GM23248 (cell line): Measurements from ENCODE around the gene FAM114A2. TPM values are rescaled to one million over a fixed set of nuclear protein-coding genes. Genes with fewer than 3 reads are reported as not detected.

Experiments
- DNase-seq: peaks from one replicate; pipeline ENCODE4 v3.0.0-alpha.2; 2015
- H2AFZ ChIP-seq: fragments of 200-600 bp; sonication (generic); 2 replicates; pipeline ENCODE4 v1.6.1; 2016; ENCODE audit warnings: antibody characterized with exemption
- H3F3A ChIP-seq: fragments of 200-600 bp; sonication (generic); 2 replicates; pipeline ENCODE4 v1.6.1; 2016; ENCODE audit warnings: mild to moderate bottlenecking, antibody characterized with exemption, mixed run types; ENCODE audit not compliant: insufficient read depth
- H3K27ac ChIP-seq: fragments of 200-600 bp; sonication (generic); 2 replicates; pipeline ENCODE4 v1.5.1; 2016; ENCODE audit warnings: mild to moderate bottlenecking
- H3K27me3 ChIP-seq: fragments of 200-600 bp; sonication (generic); replicated peaks from 2 replicates; pipeline ENCODE4 v1.6.1; 2016; ENCODE audit warnings: mild to moderate bottlenecking; ENCODE audit not compliant: insufficient read depth
- H3K36me3 ChIP-seq: fragments of 200-600 bp; sonication (generic); 2 replicates; pipeline ENCODE4 v1.6.1; 2016; ENCODE audit warnings: low read depth, mild to moderate bottlenecking
- H3K4me1 ChIP-seq: fragments of 200-600 bp; sonication (generic); 2 replicates; pipeline ENCODE4 v1.6.1; 2016; ENCODE audit warnings: mild to moderate bottlenecking; ENCODE audit not compliant: insufficient read depth
- H3K4me2 ChIP-seq: fragments of 200-600 bp; sonication (generic); one replicate; pipeline ENCODE4 v1.6.1; 2016; ENCODE audit warnings: mild to moderate bottlenecking; ENCODE audit not compliant: unreplicated experiment
- H3K4me3 ChIP-seq: fragments of 200-600 bp; sonication (generic); 2 replicates; pipeline ENCODE4 v1.5.1; 2016; ENCODE audit warnings: mild to moderate bottlenecking
- H3K79me2 ChIP-seq: fragments of 200-600 bp; sonication (generic); 2 replicates; pipeline ENCODE4 v1.6.1; 2016; ENCODE audit warnings: mild to moderate bottlenecking; ENCODE audit not compliant: insufficient read depth
- H3K9ac ChIP-seq: fragments of 200-600 bp; sonication (generic); 2 replicates; pipeline ENCODE4 v1.6.1; 2016; ENCODE audit warnings: mild to moderate bottlenecking
- H3K9me2 ChIP-seq: fragments of 200-600 bp; sonication (generic); 2 replicates; pipeline ENCODE4 v1.6.1; 2016; ENCODE audit warnings: mixed run types, mild to moderate bottlenecking, moderate library complexity; ENCODE audit not compliant: insufficient read depth
- H3K9me3 ChIP-seq: fragments of 200-600 bp; sonication (generic); one replicate; pipeline ENCODE4 v1.6.1; 2017; ENCODE audit warnings: low read depth
- H4K20me1 ChIP-seq: fragments of 200-600 bp; sonication (generic); 2 replicates; pipeline ENCODE4 v1.6.0; 2016; ENCODE audit not compliant: insufficient read depth
- EZH2 ChIP-seq: fragments of 200-600 bp; sonication (generic); IDR thresholded peaks from 2 replicates; pipeline ENCODE4 v1.6.1; 2018; ENCODE audit warnings: antibody characterized with exemption, mild to moderate bottlenecking; ENCODE audit not compliant: insufficient read depth, poor library complexity, severe bottlenecking
- EZH2phosphoT487 ChIP-seq: fragments of 200-600 bp; sonication (generic); IDR thresholded peaks from 2 replicates; pipeline ENCODE4 v1.6.1; 2018; ENCODE audit warnings: antibody characterized with exemption, moderate library complexity, mild to moderate bottlenecking, low read depth; ENCODE audit not compliant: insufficient read depth
- WGBS, 2 experiments: methylation state at CpG; one replicate each; pipeline ENCODE4 v1.1.6; 2015 to 2017; ENCODE audit warnings: low lambda C conversion rate in 2 of 2, low coverage in 1 of 2; ENCODE audit errors: missing lambda C conversion rate in 2 of 2; 5-methylcytosine and 5-hydroxymethylcytosine counted together
- in situ Hi-C: fragments of 300-500 bp; cut with MboI; formaldehyde crosslinking; loops from 2 replicates; pipeline ENCODE4 v1.15.0; 2020
- polyA plus RNA-seq: library from polyadenylated mRNA; unstranded; fragments of >200 nt; fragmentation: Nextera tagmentation; extraction: Ambion mirVana; gene quantifications from 2 replicates; pipeline ENCODE4 v1.2.1, GENCODE V29; 2016
- total RNA-seq: library from RNA; depleted of rRNA; stranded (reverse); fragments of >200 nt; shearing (Covaris generic); gene quantifications from 2 replicates; pipeline ENCODE4 v1.2.3, GENCODE V29; 2014

FAM114A2 gene
- total and polyA plus RNA-seq, 2 experiments from 2014 or later, result 20.2 to 27.0 TPM

GRCh38 chr5:154047324-154047723 is 8.6 kb upstream of the FAM114A2 start:
- in situ Hi-C loops, result no loop called here
- no peak for TF ChIP-seq EZH2phosphoT487
- TF ChIP-seq EZH2, result no peak
- Histone ChIP-seq H2AFZ (no peak overlapping the region), H3K9ac (no peak overlapping the region), H3K79me2 (peaks cover 75% of the 10 kb centered on the region), H3K27ac (no peak overlapping the region), H3K9me2 (no peaks in the 10 kb centered on the region), H3K4me3 (no peak overlapping the region), H3K9me3 (no peaks in the 10 kb centered on the region), H3K27me3 (no peaks in the 10 kb centered on the region), H3K36me3 (peaks cover 6% of the 10 kb centered on the region; the same call in 1 of the 2 replicates), H3F3A (peaks cover 3% of the 10 kb centered on the region), H3K4me1 (peaks cover 4% of the 10 kb centered on the region; the same call in 1 of the 2 replicates), H4K20me1 (0 out of 2 replicates have a peak, but pooled peaks cover 3% of the 10 kb centered on the region), H3K4me2 (no peak overlapping the region)
- WGBS, 2 experiments, result 95 to 97% methylated on average over 3 of the region's 3 CpGs
- DNase-seq, result no peak

GRCh38 chr5:154046486-154046885 is 7.8 kb upstream of the FAM114A2 start:
- TF ChIP-seq EZH2, result no peak
- no peak for TF ChIP-seq EZH2phosphoT487
- peaks cover 8% of the 10 kb centered on the region for H3F3A ChIP-seq
- no peaks in the 10 kb centered on the region for H3K9me2 ChIP-seq
- no peak overlapping the region for H3K9ac ChIP-seq
- no peak for DNase-seq
- H3K4me3 ChIP-seq, result no peak overlapping the region
- in situ Hi-C loops, result no loop called here
- H3K36me3 ChIP-seq, result 0 out of 2 replicates have a peak, but pooled peaks cover 6% of the 10 kb centered on the region
- 0 out of 2 replicates have a peak, but pooled peaks cover 3% of the 10 kb centered on the region for H4K20me1 ChIP-seq
- no peaks in the 10 kb centered on the region for H3K9me3 ChIP-seq
- H2AFZ ChIP-seq, result no peak overlapping the region
- H3K79me2 ChIP-seq, result peaks cover 84% of the 10 kb centered on the region
- 80 to 89% methylated on average over 7 of the region's 7 CpGs for WGBS, 2 experiments
- no peak overlapping the region for H3K27ac ChIP-seq
- H3K27me3 ChIP-seq, result no peaks in the 10 kb centered on the region
- peaks cover 4% of the 10 kb centered on the region; the same call in 1 of the 2 replicates for H3K4me1 ChIP-seq
- no peak overlapping the region for H3K4me2 ChIP-seq

GRCh38 chr5:154044581-154044980 is 5.9 kb upstream of the FAM114A2 start:
- H3K79me2 ChIP-seq, result peaks cover 98% of the 10 kb centered on the region
- no peaks in the 10 kb centered on the region for H3K36me3 ChIP-seq
- no peaks in the 10 kb centered on the region for H3K27me3 ChIP-seq
- peaks cover 14% of the 10 kb centered on the region for H3K4me1 ChIP-seq
- TF ChIP-seq EZH2 (no peak), EZH2phosphoT487 (no peak)
- H3K4me2 ChIP-seq, result no peak overlapping the region
- no peak for DNase-seq
- H3K27ac ChIP-seq, result no peak overlapping the region
- 0 out of 2 replicates have a peak, but pooled peaks cover 3% of the 10 kb centered on the region for H4K20me1 ChIP-seq
- H2AFZ ChIP-seq, result no peak overlapping the region
- 96 to 98% methylated on average over 2 of the region's 2 CpGs for WGBS, 2 experiments
- H3K9me3 ChIP-seq, result no peaks in the 10 kb centered on the region
- H3K9ac ChIP-seq, result no peak overlapping the region
- peaks cover 15% of the 10 kb centered on the region for H3F3A ChIP-seq
- in situ Hi-C loops, result no loop called here
- H3K4me3 ChIP-seq, result no peak overlapping the region
- no peaks in the 10 kb centered on the region for H3K9me2 ChIP-seq

- H3K4me2 ChIP-seq, result no peak overlapping the region
- DNase-seq, result no peak
Measured at GRCh38 chr5:154044099-154044498, 5.4 kb upstream of the FAM114A2 start.

More at GRCh38 chr5:154044099-154044498, 5.4 kb upstream of the FAM114A2 start:
- Histone ChIP-seq H3K4me3 (no peak overlapping the region), H4K20me1 (0 out of 2 replicates have a peak, but pooled peaks cover 3% of the 10 kb centered on the region), H3K9me3 (no peaks in the 10 kb centered on the region), H3K27me3 (no peaks in the 10 kb centered on the region), H2AFZ (no peak overlapping the region), H3K79me2 (peaks cover 100% of the 10 kb centered on the region), H3K27ac (no peak overlapping the region), H3K4me1 (peaks cover 16% of the 10 kb centered on the region), H3K9me2 (no peaks in the 10 kb centered on the region), H3F3A (peaks cover 15% of the 10 kb centered on the region), H3K9ac (no peak overlapping the region), H3K36me3 (no peaks in the 10 kb centered on the region)
- WGBS, 2 experiments, result 95 to 100% methylated on average over 3 of the region's 3 CpGs
- in situ Hi-C loops, result no loop called here
- TF ChIP-seq EZH2phosphoT487, result no peak
- no peak for TF ChIP-seq EZH2
